ENCODE data around the gene TECTA.

- TF ChIP-seq CTCF (IDR thresholded peaks at IDR 0.05; ENCODE audit: low read depth, low read length, poor library complexity, severe bottlenecking) (no peak), EZH2phosphoT487 (IDR thresholded peaks at IDR 0.05; ENCODE audit: borderline replicate concordance, low read length) (no peak)
These were observed 39.3 kb downstream of the TECTA start for GRCh38 chr11:121140369-121140768.

All from DOHH2 (cell line).